HG03175 (cell line): ENCODE data around the gene CD72.

Source experiments
- ATAC-seq: cut with Tn5 transposase; IDR thresholded peaks from one replicate; pipeline ENCODE4 v1.9.1; 2021; ENCODE audit warnings: mild to moderate bottlenecking, moderate library complexity; ENCODE audit not compliant: unreplicated experiment

The CD72 gene, protein sequence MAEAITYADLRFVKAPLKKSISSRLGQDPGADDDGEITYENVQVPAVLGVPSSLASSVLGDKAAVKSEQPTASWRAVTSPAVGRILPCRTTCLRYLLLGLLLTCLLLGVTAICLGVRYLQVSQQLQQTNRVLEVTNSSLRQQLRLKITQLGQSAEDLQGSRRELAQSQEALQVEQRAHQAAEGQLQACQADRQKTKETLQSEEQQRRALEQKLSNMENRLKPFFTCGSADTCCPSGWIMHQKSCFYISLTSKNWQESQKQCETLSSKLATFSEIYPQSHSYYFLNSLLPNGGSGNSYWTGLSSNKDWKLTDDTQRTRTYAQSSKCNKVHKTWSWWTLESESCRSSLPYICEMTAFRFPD

DNA sequence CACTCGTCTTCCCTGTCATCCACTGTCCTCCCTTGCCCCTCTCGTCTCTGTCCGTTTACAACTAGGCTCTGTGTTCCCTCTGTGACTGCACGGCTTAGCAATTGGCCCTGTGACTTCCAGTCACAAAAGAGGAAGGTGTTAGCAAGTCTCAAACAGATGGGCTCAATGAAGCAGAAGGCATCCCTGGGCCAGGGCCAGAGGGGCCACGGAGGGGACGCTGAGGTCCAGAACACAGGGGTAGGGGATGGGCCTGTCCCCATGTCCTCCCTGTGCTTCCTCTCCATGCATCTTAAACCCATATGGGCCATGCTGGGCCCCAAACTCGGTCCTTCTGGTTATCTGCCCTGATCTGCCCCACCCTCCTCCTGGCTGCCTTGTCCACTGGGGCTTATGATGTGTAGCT is at the start of gene CD72:
Gene CD72, minus strand, starts transcription at position 89 of the 403 bp plus-strand sequence. CDS start 110 bp downstream, outside the sequence.
- ATAC-seq: no peak

- no peak for ATAC-seq
These were observed 49.7 kb upstream of the CD72 start for GRCh38 chr9:35667939-35668338.

GRCh38 chr9:35666549-35666948 is 48.3 kb upstream of the CD72 start:
- no peak for ATAC-seq

DNA sequence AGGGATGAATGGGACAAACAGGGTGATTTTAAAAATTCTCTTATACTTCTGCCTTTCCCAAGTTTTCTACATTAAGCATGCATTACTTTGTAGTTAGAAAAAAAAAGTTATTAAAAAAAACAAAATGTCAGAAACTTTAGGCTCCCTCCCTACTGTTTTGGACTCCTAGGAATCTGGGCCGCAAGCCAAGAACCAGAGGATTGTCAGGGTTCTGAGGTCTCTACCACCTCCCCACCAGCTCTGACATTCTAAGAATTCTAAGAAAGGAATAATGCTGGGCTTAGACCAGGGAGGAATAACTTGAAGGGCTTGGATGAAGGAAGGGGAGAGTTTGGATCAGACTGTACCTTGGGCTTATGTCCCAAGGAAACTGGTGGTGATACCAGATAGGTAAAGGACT is 47.8 kb upstream of the CD72 start:
- no peak for ATAC-seq

GRCh38 chr9:35665471-35665818 is 47.2 kb upstream of the CD72 start:
- ATAC-seq: no peak

DNA sequence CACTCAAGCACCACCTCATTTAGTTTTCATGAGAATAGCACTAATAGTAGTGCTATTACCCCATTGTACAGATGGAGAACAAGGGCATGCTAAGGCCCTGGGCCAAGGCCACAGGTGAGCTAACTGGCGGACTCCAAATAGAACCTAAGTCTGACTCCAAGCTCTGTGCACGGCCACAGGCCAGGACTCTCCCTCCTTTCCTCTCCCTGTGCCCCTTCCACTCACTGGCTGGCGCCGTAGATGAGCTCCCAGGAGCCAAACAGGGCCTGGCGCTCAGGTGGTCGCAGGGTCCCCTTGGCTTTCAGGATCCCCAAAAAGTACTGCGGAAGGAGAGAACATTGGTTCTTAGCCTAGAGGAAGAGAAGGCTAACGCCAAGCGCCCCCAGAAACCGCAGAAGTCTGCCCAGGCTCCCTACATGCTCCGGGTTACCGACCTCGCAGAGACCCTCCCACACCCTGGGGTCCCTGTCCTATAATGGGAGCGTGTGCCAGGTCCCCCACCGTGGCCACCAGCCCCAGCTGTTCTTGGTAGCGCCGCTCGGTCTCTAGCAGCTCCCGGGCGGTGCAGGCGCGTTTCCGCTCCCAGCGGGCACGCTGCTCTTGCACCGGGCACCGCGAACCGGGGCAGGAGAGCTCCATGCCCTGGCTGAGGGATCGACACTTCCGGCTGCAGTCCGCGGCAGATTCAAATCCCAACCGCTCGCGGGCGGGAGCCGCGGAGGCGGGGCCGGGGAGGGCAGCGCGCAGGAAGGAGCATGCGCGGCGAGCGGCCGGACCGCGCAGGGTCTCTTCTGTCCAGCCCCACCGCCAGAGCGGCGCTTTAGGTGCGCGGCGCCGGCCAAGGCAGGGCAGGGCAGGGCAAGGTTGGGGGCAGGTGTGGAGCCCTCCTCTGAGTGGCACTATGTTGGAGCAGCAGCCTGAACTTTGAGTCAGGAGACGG is 46.6 kb upstream of the CD72 start, which contains the start of gene ARHGEF39:
Gene ARHGEF39, minus strand, starts transcription at position 665 of the 940 bp plus-strand sequence. Its CDS starts 26 bp downstream, at position 639.
- ATAC-seq: peak; percentile 70

DNA sequence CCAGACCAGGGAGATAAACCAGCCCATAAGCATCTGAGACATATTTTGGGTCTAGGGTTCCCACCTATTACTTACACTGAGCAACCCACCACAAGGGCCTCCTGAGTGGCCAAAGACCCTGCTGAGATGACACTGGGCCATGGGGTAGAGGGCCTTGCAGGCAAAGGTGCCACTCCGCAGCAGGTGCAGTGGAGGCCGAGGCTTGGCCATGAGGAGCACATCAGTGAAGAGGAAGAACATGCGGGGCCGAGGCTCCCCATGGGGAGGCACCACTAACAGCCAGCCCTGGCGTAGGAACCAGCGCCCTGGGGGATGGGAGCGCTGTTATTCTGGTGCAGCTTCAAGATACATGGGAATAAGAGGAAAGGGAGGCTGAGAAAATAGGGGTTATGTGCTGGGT is 44.2 kb upstream of the CD72 start:
- no peak for ATAC-seq

DNA sequence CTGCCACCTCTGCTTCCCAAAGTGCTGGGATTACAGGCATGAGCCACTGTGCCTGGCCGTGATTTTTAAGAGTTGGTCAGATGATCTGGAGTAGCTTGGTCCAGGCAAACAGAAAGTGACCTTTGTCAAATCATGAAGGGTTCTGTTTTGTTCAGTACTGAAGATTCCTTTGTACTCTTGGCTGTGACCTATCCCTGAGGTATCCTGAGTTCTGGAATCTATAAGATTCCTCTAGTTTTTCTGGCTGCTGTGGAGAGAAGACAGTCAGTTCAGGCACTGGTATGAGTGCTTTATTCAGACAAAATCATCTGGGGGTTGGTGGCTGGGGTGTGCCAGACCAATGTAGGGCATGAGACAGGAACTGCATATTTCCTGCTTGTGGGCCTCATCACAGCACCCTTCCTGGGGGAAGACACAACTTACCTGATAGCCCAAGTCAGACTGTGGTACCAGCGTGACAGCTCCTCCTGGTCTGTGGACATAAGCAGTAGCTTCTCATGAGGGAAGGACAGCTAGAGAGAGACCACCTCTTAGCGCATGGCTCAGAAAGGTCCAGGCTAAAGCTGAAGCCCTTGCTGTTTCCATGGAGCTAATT is 43.6 kb upstream of the CD72 start:
- no peak for ATAC-seq

- no peak for ATAC-seq
These were observed 42.8 kb upstream of the CD72 start for GRCh38 chr9:35660966-35661415.

GRCh38 chr9:35659340-35659739 is 41.1 kb upstream of the CD72 start:
- no peak for ATAC-seq

DNA sequence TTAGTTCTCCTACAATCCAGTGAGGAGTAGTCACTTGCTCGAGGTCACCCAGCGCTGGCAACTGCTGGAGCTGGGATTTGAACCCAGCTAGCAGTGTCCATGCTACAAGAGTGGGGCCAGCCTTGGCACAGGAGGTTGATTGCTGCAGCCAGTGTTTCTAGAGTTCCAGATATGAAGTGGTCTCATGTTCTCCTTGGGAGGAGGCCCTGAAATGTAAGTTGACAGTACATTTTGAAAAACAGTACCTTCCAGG is 40.7 kb upstream of the CD72 start:
- no peak for ATAC-seq

DNA sequence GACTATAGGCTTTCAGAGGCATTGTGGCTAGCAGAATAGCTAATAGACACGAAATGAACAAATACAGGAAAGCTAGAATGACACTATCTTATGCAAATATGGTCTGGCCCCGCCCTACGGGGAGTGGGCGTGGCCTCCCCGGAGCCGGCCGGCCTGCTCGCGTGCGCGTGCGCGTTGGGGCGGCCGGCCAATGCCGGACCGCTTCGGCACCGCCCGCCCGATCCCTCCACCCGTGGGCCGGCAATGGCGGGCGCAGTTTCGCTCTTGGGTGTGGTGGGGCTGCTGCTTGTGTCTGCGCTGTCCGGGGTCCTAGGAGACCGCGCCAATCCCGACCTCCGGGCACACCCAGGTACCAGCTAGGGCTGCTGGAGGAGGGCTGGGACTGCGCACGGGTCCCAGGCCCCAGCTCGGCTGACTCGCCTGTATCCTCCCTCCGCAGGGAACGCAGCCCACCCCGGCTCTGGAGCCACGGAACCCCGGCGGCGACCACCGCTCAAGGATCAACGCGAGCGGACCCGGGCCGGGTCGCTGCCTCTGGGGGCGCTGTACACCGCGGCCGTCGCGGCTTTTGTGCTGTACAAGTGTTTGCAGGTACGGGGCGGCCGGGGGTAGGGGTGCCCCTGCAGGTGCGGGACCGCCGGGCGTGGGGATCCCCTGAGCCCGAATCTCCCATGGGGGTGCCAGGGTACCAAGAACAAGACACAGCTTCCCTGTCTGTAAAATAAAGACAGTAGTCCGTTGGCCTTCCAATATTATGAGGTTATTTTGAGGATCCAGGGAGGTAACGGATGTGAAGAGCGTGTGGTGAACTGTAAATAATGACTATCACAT is 40.1 kb upstream of the CD72 start, which contains the start of gene CCDC107:
Gene CCDC107, plus strand, starts transcription at position 156 of the 831 bp plus-strand sequence. Its CDS starts 88 bp downstream, at position 244.
- ATAC-seq: peak; percentile 66

DNA sequence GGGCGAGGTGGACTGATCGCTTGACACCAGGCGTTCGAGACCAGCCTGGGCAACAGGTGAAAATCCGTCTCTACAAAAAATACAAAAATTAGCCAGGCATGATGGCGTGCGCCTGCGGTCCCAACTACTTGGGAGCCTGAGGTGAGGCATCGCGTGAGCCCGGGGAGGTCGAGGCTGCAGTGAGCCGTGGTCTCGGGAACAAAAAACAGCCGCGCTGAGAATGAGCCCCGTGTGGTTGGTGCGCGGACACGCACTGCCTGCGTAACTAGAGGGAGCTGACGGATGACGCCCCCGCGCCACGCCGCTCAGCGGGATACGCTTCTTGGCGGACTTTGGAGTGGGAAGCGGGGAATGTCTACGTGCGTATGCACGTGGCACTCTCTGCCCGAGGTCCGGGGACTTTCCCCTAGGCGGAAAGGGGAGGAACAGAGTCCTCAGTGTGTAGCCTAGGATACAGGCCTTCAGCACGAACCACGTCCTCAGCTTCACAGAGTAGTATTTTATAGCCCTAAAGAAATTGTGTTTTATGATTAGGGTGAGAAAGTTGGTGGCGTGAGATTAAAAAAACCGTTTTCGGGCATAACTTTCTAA is 39.4 kb upstream of the CD72 start, which contains the start of gene RMRP:
Gene RMRP, minus strand, starts transcription at position 474 of the 591 bp plus-strand sequence.
- ATAC-seq: peak; percentile 86

GRCh38 chr9:35656831-35657545 is 38.8 kb upstream of the CD72 start:
- no peak for ATAC-seq

- no peak for ATAC-seq
These were observed 38.1 kb upstream of the CD72 start for GRCh38 chr9:35656348-35656747.

DNA sequence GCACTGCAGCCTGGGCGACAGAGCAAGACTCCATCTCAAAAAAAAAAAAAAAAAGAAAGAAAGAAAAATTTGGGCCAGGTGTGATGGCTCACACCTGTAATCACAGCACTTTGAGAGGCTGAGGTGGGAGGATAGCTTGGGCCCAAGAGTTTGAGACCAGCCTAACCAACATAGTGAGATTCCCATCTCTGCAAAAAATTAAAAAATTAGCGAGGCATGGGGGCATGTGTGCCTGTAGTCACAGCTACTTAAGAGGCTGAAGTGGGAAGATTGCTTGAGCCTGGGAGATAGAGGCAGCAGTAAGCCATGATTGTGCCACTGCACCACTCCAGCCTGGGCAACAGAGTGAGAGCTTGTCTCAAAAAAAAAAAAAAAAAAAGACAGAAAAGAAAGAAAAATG is 35.4 kb upstream of the CD72 start:
- ATAC-seq: no peak

DNA sequence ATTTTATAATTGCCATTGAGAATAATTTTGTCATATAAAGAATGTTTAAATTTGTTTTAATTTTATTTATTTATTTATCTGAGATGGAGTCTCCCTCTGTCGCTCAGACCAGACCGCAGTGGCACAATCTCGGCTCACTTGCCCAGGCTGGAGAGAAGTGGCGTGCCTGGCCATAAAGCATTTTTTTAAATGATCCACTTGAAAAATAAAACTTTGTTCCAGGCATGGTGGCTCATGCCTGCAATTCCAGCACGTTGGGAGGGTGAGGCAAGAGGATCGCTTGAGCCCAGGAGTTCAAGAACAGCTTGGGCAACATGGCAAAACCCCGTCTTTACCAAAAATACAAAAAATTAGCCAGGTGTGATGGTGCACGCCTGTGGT is 34.6 kb upstream of the CD72 start:
- ATAC-seq: no peak

- ATAC-seq: no peak
These were observed 34.0 kb upstream of the CD72 start for GRCh38 chr9:35651956-35652828.
